H1 (cell line): Measurements from ENCODE around the gene MPZL3. TPM values are rescaled to one million over a fixed set of nuclear protein-coding genes. Genes with fewer than 3 reads are reported as not detected.

Experiments used
- CEBPB ChIP-seq: IDR thresholded peaks from 2 replicates; pipeline ENCODE4 v1.6.1; 2012; ENCODE audit warnings: low read depth, low read length
- MAFK ChIP-seq: IDR thresholded peaks from 2 replicates; pipeline ENCODE4 v1.6.1; 2012; ENCODE audit warnings: low read depth, mild to moderate bottlenecking, improper control_type of control experiment, low read length
- TCF12 ChIP-seq: IDR thresholded peaks from 2 replicates; pipeline ENCODE4 v1.6.1; 2011; ENCODE audit warnings: low read depth, mild to moderate bottlenecking, low read length
- polyA plus RNA-seq, 7 experiments: library from polyadenylated mRNA; depleted of rRNA in 3 of 7; stranded (reverse) in 5 of 7; unstranded in 2 of 7; fragments of >200 nt in 5 of 7; fragments of 200-250 nt in 2 of 7; gene quantifications; 1 replicate in 5 of 7; 2 replicates in 1 of 7; 4 replicates in 1 of 7; pipeline versions ENCODE4 v1.2.1 to v1.2.3, GENCODE V29; 2011 to 2013; ENCODE audit warnings: missing spikeins in 2 of 7, mixed read lengths in 2 of 7
- total RNA-seq: library from RNA; stranded (reverse); fragmentation: NEBNext Ultra II Directional; extraction: Animal tissue kit (Norgen Biotek cat#: 25700); gene quantifications from 2 replicates; pipeline ENCODE4 v1.2.1, GENCODE V29; 2021
- TF ChIP-seq, protein P1 (sequence below), 3 experiments: IDR thresholded peaks; 1 replicate in 2 of 3; 2 replicates in 1 of 3; pipeline versions ENCODE4 v1.5.1 to v1.6.1; 2011; ENCODE audit warnings: low read length in 3 of 3, mild to moderate bottlenecking in 3 of 3, inconsistent platforms in 2 of 3, low read depth in 1 of 3, moderate library complexity in 1 of 3; ENCODE audit not compliant: insufficient read depth in 1 of 3; ENCODE audit errors: control extremely low read depth in 1 of 3

MPZL3 gene
- total and polyA plus RNA-seq, 2 of the 8 experiments (the other 6 are each of a cell fraction or from before 2014, with no cell fraction given), result 1.1 to 3.9 TPM

GRCh38 chr11:118226296-118226695, 25.9 kb downstream of the MPZL3 start (continued):
- TF ChIP-seq MAFK, result no peak
- no peak for TF ChIP-seq CEBPB
- TF ChIP-seq TCF12, result no peak
- TF ChIP-seq, protein P1, sequence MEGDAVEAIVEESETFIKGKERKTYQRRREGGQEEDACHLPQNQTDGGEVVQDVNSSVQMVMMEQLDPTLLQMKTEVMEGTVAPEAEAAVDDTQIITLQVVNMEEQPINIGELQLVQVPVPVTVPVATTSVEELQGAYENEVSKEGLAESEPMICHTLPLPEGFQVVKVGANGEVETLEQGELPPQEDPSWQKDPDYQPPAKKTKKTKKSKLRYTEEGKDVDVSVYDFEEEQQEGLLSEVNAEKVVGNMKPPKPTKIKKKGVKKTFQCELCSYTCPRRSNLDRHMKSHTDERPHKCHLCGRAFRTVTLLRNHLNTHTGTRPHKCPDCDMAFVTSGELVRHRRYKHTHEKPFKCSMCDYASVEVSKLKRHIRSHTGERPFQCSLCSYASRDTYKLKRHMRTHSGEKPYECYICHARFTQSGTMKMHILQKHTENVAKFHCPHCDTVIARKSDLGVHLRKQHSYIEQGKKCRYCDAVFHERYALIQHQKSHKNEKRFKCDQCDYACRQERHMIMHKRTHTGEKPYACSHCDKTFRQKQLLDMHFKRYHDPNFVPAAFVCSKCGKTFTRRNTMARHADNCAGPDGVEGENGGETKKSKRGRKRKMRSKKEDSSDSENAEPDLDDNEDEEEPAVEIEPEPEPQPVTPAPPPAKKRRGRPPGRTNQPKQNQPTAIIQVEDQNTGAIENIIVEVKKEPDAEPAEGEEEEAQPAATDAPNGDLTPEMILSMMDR (IDR thresholded peaks at IDR 0.05; ENCODE audit: control extremely low read depth in 1 of 3, insufficient read depth in 1 of 3, low read depth in 1 of 3, low read length in 3 of 3), result no peak
- TF ChIP-seq, all 59 proteins: peak for 0
